RCC 7860 (cell line): ENCODE data around the gene DCLK2.

ENCODE experiments used
- DNase-seq: peaks from one replicate; pipeline ENCODE4 v3.0.0-alpha.2; 2015; ENCODE audit warnings: low spot score
- FAIRE-seq: peaks from 2 replicates; lab custom pipeline; 2012; peaks lifted over from hg19 to GRCh38; lab: Jason Lieb, UNC

Gene DCLK2

DNA sequence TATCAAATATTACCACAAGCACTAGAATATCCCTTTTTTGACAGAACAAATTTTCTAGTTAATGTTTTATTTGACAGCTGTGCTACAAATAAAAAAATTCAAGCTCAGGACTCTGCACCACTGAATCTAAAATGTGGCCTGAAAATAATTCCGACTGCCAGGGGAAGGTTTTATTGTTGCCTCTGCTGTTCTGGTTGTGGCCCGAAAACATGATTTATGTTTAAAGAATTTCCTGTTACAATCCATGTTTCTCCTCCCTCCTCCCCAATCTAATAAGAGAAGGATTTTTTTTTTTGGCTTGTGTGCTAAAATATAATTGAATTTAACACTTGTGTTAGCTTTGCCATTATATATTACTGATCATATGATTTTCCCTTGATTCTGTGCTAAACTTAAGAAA is 227.8 kb downstream of the DCLK2 start:
- FAIRE-seq (peak; percentile 60), DNase-seq (peak; percentile 18)

DNA sequence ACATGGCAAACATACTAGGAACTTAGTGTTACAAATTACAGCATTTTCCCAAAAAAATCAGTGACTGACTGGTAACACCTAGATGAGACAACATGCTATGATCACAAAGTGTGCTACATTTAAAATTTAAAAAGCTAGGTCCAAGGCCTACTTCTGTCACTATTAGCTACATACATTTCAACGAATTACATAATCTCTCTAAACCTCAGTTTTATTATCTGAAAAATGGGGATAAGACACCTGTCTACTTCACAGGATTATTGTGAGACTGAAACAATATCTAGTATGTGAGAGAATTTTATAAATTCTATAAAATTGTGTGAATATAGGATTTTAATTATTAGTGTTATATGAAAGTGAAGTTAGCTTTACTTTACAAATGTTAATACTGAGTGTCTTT is 228.5 kb downstream of the DCLK2 start:
- no peak for FAIRE-seq

More for the DNA sequence above, 228.5 kb downstream of the DCLK2 start:
- DNase-seq, result no peak
